ENCODE measurements around the gene SPPL2A.

SPPL2A gene

GRCh38 chr15:50764461-50765194, 878 bp downstream of the SPPL2A start (continued):
- TF ChIP-seq CSDC2 (CRISPR knock-in tag; IDR thresholded peaks at IDR 0.05): no peak

DNA sequence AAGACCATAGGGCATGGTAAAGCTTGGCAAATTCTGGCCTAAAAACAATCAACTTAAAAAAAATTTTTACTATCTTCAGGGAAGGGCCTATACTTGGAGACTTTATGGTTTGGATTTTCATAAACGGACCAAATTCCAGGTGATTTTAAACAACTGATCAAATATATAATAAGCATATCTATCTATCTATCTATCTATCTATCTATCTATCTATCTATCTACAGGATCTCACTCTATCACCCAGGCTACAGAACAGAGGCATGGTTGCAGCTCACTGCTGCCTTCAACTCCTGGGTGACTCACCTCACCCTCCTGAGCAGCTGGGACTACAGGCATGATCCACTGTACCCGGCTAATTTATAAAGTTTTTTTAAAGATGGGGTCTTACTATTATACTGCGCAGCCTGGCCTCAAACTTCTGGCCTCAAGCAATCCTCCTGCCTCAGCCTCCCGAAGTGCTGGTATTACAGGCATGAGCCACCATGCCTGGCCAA, 6.7 kb downstream of the SPPL2A start:
- ATAC-seq: 0 out of 3 replicates have a peak, but pooled peaks have one; percentile 28
- TF ChIP-seq ZNF70 (CRISPR knock-in tag; IDR thresholded peaks at IDR 0.05) (no peak), ZNF565 (CRISPR knock-in tag; conservative IDR thresholded peaks at IDR 0.05; ENCODE audit: low read depth) (no peak), OSR1 (CRISPR knock-in tag; IDR thresholded peaks at IDR 0.05) (no peak), ZFP3 (CRISPR knock-in tag; IDR thresholded peaks at IDR 0.05) (no peak), SNAI2 (CRISPR knock-in tag; IDR thresholded peaks at IDR 0.05) (no peak), TOX (CRISPR knock-in tag; IDR thresholded peaks at IDR 0.05; ENCODE audit: borderline replicate concordance) (no peak), PPARA (CRISPR knock-in tag; IDR thresholded peaks at IDR 0.05; ENCODE audit: borderline replicate concordance) (no peak), CSRNP3 (CRISPR knock-in tag; IDR thresholded peaks at IDR 0.05) (no peak), ZFP30 (CRISPR knock-in tag; IDR thresholded peaks at IDR 0.05) (no peak), ARNTL (CRISPR knock-in tag; IDR thresholded peaks at IDR 0.05; ENCODE audit: borderline replicate concordance, low read depth) (no peak), CSDC2 (CRISPR knock-in tag; IDR thresholded peaks at IDR 0.05) (no peak)

DNA sequence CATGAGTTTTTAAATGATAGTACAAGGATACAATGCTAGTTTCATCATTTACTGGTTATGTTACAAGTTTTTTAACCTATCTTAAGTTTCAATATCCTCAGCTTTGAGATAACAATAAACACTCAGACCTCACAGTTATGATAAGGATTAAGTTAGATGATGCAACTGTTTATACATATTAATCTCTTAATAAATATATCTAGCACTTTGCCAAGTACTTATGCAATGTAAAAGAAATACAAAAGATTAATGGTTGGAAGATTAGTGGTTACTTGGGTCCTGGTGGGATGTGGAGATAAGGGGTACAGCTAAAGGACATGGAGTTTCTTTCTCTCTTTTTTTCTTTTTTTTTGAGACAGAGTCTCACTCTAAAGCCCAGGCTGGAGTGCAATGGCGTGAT, 12.0 kb downstream of the SPPL2A start:
- ATAC-seq: no peak
- TF ChIP-seq ISL1 (CRISPR knock-in tag; IDR thresholded peaks at IDR 0.05) (peak; percentile 27; the same call in 1 of the 2 replicates), POU6F1 (CRISPR knock-in tag; IDR thresholded peaks at IDR 0.05; ENCODE audit: borderline replicate concordance, low read depth) (no peak)

GRCh38 chr15:50751394-50751793, 14.1 kb downstream of the SPPL2A start:
- ATAC-seq: no peak

More at GRCh38 chr15:50751394-50751793, 14.1 kb downstream of the SPPL2A start:
- TF ChIP-seq ZFP30 (CRISPR knock-in tag; IDR thresholded peaks at IDR 0.05) (no peak), ARNTL (CRISPR knock-in tag; IDR thresholded peaks at IDR 0.05; ENCODE audit: borderline replicate concordance, low read depth) (no peak), CSRNP3 (CRISPR knock-in tag; IDR thresholded peaks at IDR 0.05) (no peak), TOX (CRISPR knock-in tag; IDR thresholded peaks at IDR 0.05; ENCODE audit: borderline replicate concordance) (no peak), ZC3H10 (CRISPR knock-in tag; IDR thresholded peaks at IDR 0.05) (no peak), CREB5 (CRISPR knock-in tag; IDR thresholded peaks at IDR 0.05; ENCODE audit: low read depth) (no peak), TSHZ2 (CRISPR knock-in tag; IDR thresholded peaks at IDR 0.05) (no peak), ZNF565 (CRISPR knock-in tag; conservative IDR thresholded peaks at IDR 0.05; ENCODE audit: low read depth) (no peak), PPARA (CRISPR knock-in tag; IDR thresholded peaks at IDR 0.05; ENCODE audit: borderline replicate concordance) (no peak), PATZ1 (CRISPR knock-in tag; IDR thresholded peaks at IDR 0.05; ENCODE audit: borderline replicate concordance) (no peak), ESRRG (CRISPR knock-in tag; IDR thresholded peaks at IDR 0.05) (no peak), TCF4 (CRISPR knock-in tag; IDR thresholded peaks at IDR 0.05; ENCODE audit: borderline replicate concordance) (no peak), BACH2 (CRISPR knock-in tag; IDR thresholded peaks at IDR 0.05; ENCODE audit: borderline replicate concordance) (no peak), ZFP3 (CRISPR knock-in tag; IDR thresholded peaks at IDR 0.05) (no peak), RARB (CRISPR knock-in tag; IDR thresholded peaks at IDR 0.05) (no peak), POU6F1 (CRISPR knock-in tag; IDR thresholded peaks at IDR 0.05; ENCODE audit: borderline replicate concordance, low read depth) (no peak), ISL1 (CRISPR knock-in tag; IDR thresholded peaks at IDR 0.05) (no peak)

Data from SK-N-SH treated with all-trans-retinoic acid at 6 μM for 48 hours (cell line).